VCaP (cell line): ENCODE results near the gene CR2.
"Not testable (repeated sequence)": the region's sequence is repeated elsewhere in the genome, so short reads cannot be mapped to it uniquely, and the experiment has no call there.

Source experiments
- H3K27ac ChIP-seq: fragments of 450-650 bp; 2 replicates; pipeline ENCODE4 v1.5.1; 2017
- TF ChIP-seq, protein P1 (sequence below): fragments of 450-650 bp; conservative IDR thresholded peaks from 2 replicates; pipeline ENCODE4 v1.5.1; 2017; ENCODE audit warnings: mild to moderate bottlenecking, moderate library complexity

Gene CR2

DNA sequence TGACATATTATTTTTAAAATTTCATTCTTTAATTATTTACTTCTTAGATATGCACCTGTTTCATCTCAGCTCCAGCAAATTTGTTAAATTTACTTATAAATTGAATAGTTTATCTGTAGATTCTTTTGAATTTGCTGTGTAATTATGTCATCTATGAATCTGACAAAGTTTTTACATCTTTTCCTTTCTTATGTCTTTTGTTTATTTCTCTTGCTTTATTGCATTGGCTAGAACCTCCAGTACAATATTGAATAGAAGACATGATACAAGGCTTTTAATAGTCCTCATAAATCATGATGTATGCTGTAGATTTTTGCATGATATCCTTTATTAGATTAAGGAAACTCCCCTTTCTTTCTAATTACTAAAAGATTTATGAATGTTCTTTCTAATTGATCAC lies 62.6 kb downstream of the CR2 start:
- no peak overlapping the region for H3K27ac ChIP-seq
- TF ChIP-seq, protein P1, sequence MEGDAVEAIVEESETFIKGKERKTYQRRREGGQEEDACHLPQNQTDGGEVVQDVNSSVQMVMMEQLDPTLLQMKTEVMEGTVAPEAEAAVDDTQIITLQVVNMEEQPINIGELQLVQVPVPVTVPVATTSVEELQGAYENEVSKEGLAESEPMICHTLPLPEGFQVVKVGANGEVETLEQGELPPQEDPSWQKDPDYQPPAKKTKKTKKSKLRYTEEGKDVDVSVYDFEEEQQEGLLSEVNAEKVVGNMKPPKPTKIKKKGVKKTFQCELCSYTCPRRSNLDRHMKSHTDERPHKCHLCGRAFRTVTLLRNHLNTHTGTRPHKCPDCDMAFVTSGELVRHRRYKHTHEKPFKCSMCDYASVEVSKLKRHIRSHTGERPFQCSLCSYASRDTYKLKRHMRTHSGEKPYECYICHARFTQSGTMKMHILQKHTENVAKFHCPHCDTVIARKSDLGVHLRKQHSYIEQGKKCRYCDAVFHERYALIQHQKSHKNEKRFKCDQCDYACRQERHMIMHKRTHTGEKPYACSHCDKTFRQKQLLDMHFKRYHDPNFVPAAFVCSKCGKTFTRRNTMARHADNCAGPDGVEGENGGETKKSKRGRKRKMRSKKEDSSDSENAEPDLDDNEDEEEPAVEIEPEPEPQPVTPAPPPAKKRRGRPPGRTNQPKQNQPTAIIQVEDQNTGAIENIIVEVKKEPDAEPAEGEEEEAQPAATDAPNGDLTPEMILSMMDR: no peak

GRCh38 chr1:207518608-207519236 lies 64.6 kb downstream of the CR2 start:
- TF ChIP-seq, protein P1: no peak
- H3K27ac ChIP-seq: no peak overlapping the region

- no peak overlapping the region for H3K27ac ChIP-seq
- TF ChIP-seq, protein P1: no peak
Observed at GRCh38 chr1:207519505-207520399, 65.6 kb downstream of the CR2 start.

GRCh38 chr1:207520400-207521345 lies 66.5 kb downstream of the CR2 start:
- not testable (repeated sequence) for H3K27ac ChIP-seq

GRCh38 chr1:207525239-207525638 lies 71.1 kb downstream of the CR2 start:
- not testable (repeated sequence) for H3K27ac ChIP-seq

DNA sequence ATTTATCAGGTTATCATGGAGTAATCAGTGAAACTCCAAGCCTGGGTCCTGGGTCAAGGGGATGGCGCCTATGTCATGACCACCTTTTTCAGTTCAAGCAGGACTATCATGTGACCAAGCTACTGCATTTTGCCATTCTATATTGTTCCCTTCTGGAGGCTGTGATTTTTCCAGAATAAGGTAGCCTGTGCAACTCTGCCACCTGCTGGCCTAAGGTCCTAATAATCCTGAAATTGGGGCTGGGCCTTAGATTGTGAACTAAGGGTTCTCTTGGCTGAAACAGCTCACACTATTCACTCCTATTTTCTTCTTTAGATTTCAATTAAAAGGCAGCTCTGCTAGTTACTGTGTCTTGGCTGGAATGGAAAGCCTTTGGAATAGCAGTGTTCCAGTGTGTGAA lies 74.3 kb downstream of the CR2 start:
- H3K27ac ChIP-seq: not testable (repeated sequence)

DNA sequence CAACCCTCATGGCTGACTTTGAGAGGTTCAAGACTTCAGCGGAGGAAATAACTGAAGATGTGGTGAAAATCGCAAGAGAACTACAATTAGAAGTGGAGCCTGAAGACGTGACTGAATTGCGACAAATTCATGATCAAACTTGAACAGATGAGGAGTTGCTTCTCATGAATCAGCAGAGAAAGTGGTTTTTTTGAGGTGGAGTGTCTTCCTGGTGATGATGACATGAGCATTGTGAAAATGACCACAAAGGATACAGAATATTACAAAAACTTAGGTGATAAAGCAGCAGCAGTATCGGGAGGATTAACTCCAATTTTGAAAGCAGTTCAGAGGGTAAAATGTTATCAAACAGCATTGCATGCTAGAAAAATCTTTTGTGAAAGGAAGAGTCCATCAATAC lies 82.1 kb downstream of the CR2 start:
- not testable (repeated sequence) for H3K27ac ChIP-seq
